Activated CD4-positive, CD25-positive, alpha-beta regulatory T cell treated with anti-CD3 and anti-CD28 coated beads, Interleukin-2, amount 50 U/mL, for 16 hours (primary cell): ENCODE measurements around the gene TMEM86A.
"Not testable (repeated sequence)": the region's sequence is repeated elsewhere in the genome, so short reads cannot be mapped to it uniquely, and the experiment has no call there.

Experiments
- DNase-seq: peaks from one replicate; pipeline ENCODE4 v3.0.0-alpha.2; 2020; ENCODE audit warnings: low read depth, low spot score

TMEM86A gene, protein sequence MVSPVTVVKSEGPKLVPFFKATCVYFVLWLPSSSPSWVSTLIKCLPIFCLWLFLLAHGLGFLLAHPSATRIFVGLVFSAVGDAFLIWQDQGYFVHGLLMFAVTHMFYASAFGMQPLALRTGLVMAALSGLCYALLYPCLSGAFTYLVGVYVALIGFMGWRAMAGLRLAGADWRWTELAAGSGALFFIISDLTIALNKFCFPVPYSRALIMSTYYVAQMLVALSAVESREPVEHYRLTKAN

GRCh38 chr11:18698341-18699268 is at the start of gene TMEM86A:
Gene TMEM86A, plus strand, starts transcription at chr11:18698779. Its CDS starts 108 bp downstream, at chr11:18698887.
- peak; percentile 73 for DNase-seq

DNA sequence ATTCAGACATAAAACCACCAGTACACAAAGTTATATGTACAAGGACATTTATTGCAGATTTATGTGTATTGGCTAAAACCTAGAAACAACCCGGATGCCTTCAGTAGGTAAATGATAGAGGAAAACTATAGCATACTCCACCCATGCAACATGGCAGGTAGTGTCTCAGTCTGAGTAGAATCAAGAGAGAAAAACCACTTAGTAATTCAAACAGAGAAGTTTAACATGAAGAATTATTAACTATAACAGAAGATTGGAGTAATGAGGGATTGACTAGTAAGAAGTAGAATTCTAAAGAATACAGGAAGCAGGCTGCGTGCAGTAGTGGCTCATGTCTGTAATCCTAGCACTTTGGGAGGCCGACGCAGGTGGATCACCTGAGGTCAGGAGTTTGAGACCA is 48.2 kb upstream of the TMEM86A start:
- no peak for DNase-seq

DNA sequence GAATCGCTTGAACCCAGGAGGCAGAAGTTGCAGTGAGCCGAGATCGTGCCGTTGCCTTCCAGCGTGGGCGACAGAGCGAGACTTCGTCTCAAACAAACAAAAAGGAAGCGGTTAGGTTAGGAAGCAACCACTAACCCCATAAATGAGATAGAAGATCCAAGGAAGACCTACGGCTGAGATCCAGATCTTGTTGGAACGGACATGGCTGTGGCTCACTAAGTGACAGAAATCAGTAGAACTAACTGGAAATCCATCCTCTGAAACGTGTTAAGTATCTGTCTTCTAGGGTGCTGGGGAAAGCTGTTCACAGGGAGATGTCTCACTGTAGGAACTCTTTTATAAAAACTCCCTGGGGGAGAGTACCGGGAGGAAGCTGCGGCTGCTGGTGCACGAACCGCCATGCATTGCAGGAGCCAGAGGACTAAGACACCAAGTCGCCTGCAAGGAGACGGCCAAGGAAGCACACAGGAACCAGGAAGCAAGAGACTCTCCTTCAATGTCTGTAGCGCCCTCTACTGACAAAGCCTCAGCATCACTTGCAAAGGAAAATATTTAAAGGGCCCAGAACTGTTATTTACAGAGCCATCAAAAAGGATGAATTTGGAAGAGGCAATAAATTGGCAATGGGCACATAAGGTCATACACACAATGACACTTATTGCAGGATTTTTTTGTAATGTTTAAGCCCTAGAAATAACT is 47.6 kb upstream of the TMEM86A start:
- no peak for DNase-seq

DNA sequence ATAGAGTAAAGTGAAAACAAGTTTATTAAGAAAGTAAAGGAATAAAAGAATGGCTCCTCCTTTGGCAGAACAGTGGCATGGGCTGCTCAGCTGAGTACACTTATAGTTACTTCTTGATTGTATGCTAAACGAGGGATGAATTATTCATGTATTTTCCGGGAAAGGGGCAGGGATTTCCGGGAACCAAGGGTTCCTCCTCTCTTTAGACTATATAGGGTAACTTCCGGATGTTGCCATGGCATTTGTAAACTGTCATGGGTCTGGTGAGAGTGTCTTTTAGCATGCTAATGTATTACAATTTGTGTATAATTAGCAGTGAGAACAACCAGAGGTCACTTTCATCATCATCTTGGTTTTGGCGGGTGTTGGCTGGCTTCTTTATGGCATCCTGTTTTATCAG is 40.9 kb upstream of the TMEM86A start:
- no peak for DNase-seq

- not testable (repeated sequence) for DNase-seq
Observed at GRCh38 chr11:18665353-18665872, 33.2 kb upstream of the TMEM86A start.

- DNase-seq: no peak
Observed at GRCh38 chr11:18668131-18668530, 30.4 kb upstream of the TMEM86A start.

DNA sequence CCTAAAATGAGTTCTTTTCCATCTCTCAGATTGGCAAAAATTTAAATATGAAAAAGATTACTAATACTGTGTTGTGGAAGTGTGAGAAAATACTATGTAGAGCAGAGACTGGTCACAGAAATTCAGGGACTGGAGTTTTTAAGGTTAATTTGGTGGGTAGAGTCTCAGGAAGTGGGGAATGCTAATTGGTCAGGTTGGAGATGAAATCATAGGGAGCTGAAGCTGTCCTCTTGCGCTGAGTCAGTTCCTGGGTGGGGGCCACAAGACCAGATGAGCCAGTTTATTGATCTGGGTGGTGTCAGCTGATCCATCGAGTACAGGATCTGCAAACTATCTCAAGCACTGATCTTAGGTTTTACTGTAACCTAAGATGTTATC is 29.4 kb upstream of the TMEM86A start:
- DNase-seq: no peak

DNA sequence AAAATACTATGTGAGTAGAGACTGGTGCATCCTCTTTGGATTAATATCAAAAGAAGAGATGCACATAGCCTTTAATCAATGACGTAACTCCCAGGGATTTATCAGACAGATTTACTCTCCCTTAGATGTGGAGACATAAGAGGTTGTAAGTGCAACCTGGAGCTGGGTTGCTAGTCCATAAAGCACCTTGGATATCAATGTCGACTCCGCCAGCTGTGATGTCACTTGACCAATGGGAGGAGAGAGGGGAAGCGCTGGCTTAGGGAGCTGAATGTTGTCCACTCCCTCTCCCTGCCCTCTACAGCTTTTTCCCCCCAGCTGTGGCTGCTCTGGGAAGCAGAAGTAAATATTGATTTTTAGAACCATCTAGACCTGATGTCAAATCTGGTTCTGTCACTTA is 28.9 kb upstream of the TMEM86A start:
- DNase-seq: no peak

DNA sequence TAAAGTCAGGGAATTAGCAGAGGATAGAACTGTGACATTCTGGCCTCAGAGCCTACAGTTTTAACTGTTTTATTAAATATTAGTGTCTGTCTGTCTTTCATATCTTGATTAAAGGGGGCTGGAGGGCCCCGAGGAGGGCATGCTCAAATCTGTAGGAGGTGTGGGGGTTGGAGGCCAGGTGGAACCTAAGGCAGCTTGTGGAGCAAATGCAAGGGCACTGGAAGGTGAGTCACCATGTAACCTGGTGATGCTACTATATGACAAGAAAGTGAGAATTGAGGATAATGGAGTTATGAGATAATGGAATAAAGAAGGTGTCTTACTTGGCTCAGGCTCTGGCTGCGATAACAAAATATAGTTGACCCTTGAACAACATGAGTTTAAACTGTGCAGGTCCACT is 27.3 kb upstream of the TMEM86A start:
- no peak for DNase-seq

DNA sequence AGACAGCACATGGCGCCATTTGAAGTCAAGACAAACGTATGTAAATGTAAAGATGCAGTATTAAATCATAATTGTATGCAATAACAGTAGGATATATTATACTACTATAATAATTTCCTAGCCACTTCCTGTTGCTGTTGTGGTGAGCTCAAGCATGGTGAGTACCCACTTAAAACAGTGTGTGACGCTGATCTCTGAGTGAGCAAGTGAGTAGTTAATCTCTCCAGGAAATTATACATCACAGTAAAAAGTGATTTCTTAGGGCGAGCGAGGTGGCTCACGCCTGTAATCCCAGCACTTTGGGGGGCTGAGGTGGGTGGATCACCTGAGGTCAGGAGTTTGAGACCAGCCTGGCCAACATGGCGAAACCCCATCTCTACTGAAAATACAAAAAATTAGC is 26.4 kb upstream of the TMEM86A start:
- peak; percentile 17 for DNase-seq

- DNase-seq: no peak
Observed at GRCh38 chr11:18676803-18677202, 21.8 kb upstream of the TMEM86A start.

GRCh38 chr11:18677560-18677959 is 21.0 kb upstream of the TMEM86A start:
- DNase-seq: no peak

DNA sequence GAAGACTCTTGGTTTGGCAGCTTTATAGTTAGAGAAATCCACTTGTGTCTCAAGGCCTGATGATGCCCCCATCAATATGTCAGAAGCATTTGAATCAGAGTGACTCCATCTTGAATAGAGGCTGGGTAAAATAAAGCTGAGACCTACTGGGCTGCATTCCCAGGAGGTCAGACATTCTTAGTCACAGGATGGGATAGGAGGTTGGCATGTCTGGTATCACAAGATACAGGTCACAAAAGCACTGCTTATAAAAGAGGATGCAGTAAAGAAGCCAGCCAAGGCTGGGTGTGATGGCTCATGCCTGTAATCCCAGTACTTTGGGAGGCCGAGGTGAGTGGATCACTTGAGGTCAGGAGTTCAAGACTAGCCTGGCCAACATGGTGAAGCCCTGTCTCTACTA is 16.6 kb upstream of the TMEM86A start:
- DNase-seq: not testable (repeated sequence)

DNA sequence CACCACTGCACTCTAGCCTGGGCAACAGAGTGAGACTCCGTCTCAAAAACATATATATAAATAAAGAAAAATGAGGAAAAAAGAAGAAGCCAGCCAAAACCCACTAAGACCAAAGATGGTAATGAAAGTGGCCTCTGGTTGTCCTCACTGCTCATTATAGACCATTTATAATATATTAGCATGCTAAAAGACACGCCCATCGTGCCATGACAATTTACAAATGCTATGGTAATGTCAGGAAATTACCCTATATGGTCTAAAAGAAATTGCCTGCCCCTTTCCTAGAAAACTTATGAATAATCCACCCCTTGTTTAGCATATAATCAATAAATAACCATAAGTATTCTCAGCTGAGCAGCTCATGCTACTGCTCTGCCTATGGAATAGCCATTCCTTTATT is 16.1 kb upstream of the TMEM86A start:
- DNase-seq: no peak

DNA sequence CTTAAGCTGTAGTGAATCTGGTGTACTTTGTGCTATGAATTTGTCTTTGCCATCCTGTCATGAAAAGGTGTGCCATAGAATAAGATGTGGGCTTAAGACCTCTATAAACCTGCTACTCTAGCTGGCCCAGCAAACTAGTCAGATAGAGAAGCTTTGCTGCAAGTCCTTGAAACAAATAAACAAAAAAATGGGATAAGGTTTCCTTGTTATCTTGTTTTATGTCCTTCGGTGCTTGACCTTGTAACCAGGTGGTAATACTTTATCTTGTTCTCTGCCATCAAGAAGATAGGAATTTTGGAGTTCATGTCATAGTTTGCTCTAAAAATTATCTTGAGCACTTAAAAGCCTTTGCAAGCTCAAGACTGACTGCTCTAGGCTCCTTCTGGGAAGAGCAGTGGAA is 14.3 kb upstream of the TMEM86A start:
- DNase-seq: no peak

DNA sequence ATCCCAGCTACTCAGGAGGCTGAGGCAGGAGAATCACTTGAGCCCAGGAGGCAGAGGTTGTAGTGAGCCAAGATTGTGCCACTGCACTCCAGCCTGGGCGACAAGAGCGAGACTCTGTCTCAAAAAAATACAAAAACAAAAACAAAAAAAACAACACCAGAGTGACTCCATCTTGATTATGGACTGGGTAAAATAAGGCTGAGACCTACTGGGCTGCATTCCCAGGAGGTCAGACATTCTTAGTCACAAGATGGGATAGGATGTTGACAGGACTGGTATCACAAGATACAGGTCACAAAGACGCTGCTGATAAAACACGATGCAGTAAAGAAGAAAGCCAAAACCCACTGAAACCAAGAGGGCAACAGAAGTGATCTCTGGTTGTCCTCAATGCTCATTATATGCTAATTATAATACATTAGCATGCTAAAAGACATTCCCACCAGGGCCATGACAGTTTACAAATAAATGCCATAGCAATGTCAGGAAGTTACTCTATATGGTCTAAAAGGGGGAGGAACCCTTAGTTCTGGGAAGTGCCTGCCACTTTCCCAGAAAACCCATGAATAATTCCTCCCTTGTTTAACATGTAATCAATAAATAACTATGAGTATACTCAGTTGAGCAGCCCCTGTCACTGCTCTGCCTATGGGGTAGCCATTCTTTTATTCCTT is 7.0 kb upstream of the TMEM86A start:
- not testable (repeated sequence) for DNase-seq

- no peak for DNase-seq
Observed at GRCh38 chr11:18692941-18693760, 5.4 kb upstream of the TMEM86A start.

DNA sequence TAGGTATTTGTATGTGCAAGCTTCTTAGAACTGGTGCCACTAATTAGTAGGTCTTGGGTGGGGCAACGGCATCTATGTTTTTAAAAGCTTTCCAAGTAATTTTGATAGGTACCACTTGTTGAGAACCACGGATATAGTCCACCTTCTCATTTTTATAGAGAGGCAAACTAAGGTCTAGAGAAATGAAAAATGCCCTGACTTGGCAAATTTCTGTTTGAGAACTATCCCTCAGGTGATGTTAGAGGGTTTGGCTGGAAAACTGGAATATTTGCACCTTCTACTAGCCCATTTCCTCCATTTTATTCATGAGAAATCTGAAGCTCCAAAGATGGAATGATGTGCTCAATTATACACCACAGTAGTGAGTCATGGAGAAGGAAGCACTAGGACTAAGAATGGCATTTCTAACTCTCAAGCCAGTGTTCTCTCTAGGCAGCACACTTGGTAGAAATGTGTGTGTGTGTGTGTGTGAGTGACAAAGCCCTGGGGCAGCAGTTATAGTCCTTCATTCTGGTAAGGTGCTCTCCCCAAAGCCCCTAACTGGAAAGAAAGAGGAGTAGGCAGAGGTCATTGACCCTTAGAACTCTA is 1.8 kb upstream of the TMEM86A start:
- DNase-seq: no peak

DNA sequence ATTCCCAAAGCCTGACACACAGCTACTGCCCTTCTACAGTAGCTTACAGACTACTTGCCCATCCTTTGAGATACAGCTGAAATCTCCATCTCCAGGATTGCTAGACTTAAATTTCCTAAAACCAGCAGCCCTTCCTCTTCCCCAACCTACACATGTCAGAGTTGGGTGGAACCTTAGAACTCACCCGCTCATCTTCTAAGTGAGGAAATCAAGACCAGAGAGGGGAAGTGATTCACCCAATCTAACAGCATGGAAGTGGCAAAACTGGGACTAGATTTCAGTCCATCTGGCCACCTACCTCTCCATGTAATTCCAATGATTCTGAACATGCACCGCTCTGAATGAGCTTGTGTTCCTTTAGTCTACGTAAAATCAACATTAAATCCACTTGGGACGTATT is 1.0 kb upstream of the TMEM86A start:
- no peak for DNase-seq

DNA sequence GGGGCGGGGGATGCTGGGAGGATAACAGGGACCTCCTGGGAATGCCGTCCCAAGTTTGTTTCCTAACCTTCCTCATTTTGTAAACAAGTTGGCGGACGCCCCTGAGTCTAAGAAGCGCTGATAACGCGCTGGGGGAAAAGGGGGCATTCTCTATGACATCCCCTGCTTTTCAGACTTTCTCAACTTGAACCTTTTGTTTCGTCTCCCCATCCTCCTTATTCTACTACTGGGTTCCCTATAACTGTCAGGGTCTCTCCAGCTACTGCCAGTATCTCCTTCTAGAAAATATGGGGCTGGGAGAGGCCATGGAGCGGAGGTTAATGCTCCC is 654 bp downstream of the TMEM86A start:
- no peak for DNase-seq

- DNase-seq: no peak
Observed at GRCh38 chr11:18699848-18700261, 1.3 kb downstream of the TMEM86A start.
